ENCODE data around the gene RAI1.

- TF ChIP-seq ATOH8 (CRISPR knock-in tag; IDR thresholded peaks at IDR 0.05; ENCODE audit: low read depth) (no peak), CTCF (IDR thresholded peaks at IDR 0.05) (no peak), ZC3H11A (IDR thresholded peaks at IDR 0.05) (no peak), RNF2 (IDR thresholded peaks at IDR 0.05; ENCODE audit: borderline replicate concordance, low read depth) (no peak), EP300 (IDR thresholded peaks at IDR 0.05) (no peak), ELK1 (IDR thresholded peaks at IDR 0.05; ENCODE audit: low read depth, low read length) (no peak), REST (IDR thresholded peaks at IDR 0.05) (no peak), HMGXB4 (CRISPR knock-in tag; IDR thresholded peaks at IDR 0.05; ENCODE audit: borderline replicate concordance) (no peak), MAX (IDR thresholded peaks at IDR 0.05) (no peak), RCOR1 (IDR thresholded peaks at IDR 0.05; ENCODE audit: low read depth, low read length) (no peak)
Observed at GRCh38 chr17:17741349-17742023, 60.2 kb downstream of the RAI1 start.

Data from A549 (cell line).